K562 (cell line): Measurements from ENCODE around the gene HOOK1. TPM values are rescaled to one million over a fixed set of nuclear protein-coding genes. Genes with fewer than 3 reads are reported as not detected.

Source experiments
- ATAC-seq: fragments of 200-7000 bp; cut with Tn5 transposase; 3 replicates; pipeline ENCODE4 v1.9.1; 2020; ENCODE audit warnings: moderate library complexity
- BruUV-seq: library from RNA; stranded (reverse); fragments of 400-500 nt; replicated peaks from 2 replicates; lab custom pipeline; 2021; lab: Mats Ljungman, UMichigan
- CTCF ChIA-PET: fragments of 300-600 bp; formaldehyde crosslinking; extraction: SDS; loops from one replicate; lab custom pipeline; 2021; ENCODE audit warnings: low intra/inter-chr PET ratio; lab: Yijun Ruan, JAX
- POLR2A ChIA-PET: fragments of 300-600, 350-650 bp; sonication (Branson Sonifier 250); formaldehyde crosslinking; extraction: SDS; loops from one replicate; lab custom pipeline; 2021; ENCODE audit warnings: antibody characterized with exemption, inconsistent platforms; lab: Yijun Ruan, JAX
- DNase-seq, 4 experiments: peaks; one replicate each; pipeline versions ENCODE4 v3.0.0 to v3.0.0-alpha.2; 2011 to 2018; ENCODE audit warnings: low spot score in 3 of 4, mixed read lengths in 3 of 4; ENCODE audit errors: extremely low read depth in 1 of 4
- FAIRE-seq: peaks from 2 replicates; lab custom pipeline; 2011; peaks lifted over from hg19 to GRCh38; lab: Jason Lieb, UNC
- H2AFZ ChIP-seq: 2 replicates; pipeline ENCODE4 v1.6.0; 2011; ENCODE audit warnings: low read depth, low read length, control low read depth, inconsistent platforms
- H3K27ac ChIP-seq: fragments of 200-600 bp; 3 replicates; pipeline ENCODE4 v1.8.0; 2011; ENCODE audit warnings: low read depth, mild to moderate bottlenecking, control low read depth, inconsistent platforms, low read length, moderate library complexity, mixed read lengths; ENCODE audit errors: extremely low read depth
- H3K27me3 ChIP-seq, 2 experiments: fragments of 300-600 bp in 1 of 2; 2 replicates in 1 of 2; 3 replicates in 1 of 2; pipeline versions ENCODE4 v1.6.0 to v1.8.0; 2011; ENCODE audit warnings: inconsistent platforms in 2 of 2, low read length in 2 of 2, mild to moderate bottlenecking in 1 of 2, mixed read lengths in 1 of 2, moderate library complexity in 1 of 2; ENCODE audit not compliant: control insufficient read depth in 2 of 2, insufficient read depth in 2 of 2
- H3K36me3 ChIP-seq: fragments of 300-600 bp; 3 replicates; pipeline ENCODE4 v1.8.0; 2011; ENCODE audit warnings: mild to moderate bottlenecking, low read length, inconsistent platforms; ENCODE audit not compliant: control insufficient read depth, insufficient read depth
- H3K4me1 ChIP-seq, 2 experiments: fragments of 200-600 bp in 1 of 2; replicated peaks in 1 of 2; 2 replicates in 1 of 2; 3 replicates in 1 of 2; pipeline versions ENCODE4 v1.5.1 to v1.8.0; 2011; ENCODE audit warnings: inconsistent platforms in 2 of 2, low read length in 2 of 2, mild to moderate bottlenecking in 1 of 2, mixed read lengths in 1 of 2, moderate library complexity in 1 of 2; ENCODE audit not compliant: control insufficient read depth in 2 of 2, insufficient read depth in 2 of 2
- H3K4me2 ChIP-seq: 2 replicates; pipeline ENCODE4 v1.6.1; 2011; ENCODE audit warnings: low read length, control low read depth, inconsistent platforms, mixed read lengths; ENCODE audit not compliant: insufficient read depth
- H3K4me3 ChIP-seq: fragments of 200-600 bp; sonication (generic), shearing (Covaris generic); 2 replicates; pipeline ENCODE4 v1.5.1; 2016; ENCODE audit warnings: control low read depth, inconsistent platforms
- H3K79me2 ChIP-seq: fragments of 200-600 bp; 3 replicates; pipeline ENCODE4 v1.8.0; 2011; ENCODE audit warnings: low read length, inconsistent platforms; ENCODE audit not compliant: control insufficient read depth, insufficient read depth
- H3K9ac ChIP-seq, 2 experiments: 2 replicates each; pipeline versions ENCODE4 v1.6.0 to v1.6.1; 2011; ENCODE audit warnings: low read depth in 2 of 2, low read length in 2 of 2, control low read depth in 1 of 2, inconsistent platforms in 1 of 2, mild to moderate bottlenecking in 1 of 2, mixed read lengths in 1 of 2; ENCODE audit not compliant: insufficient read depth in 1 of 2
- H3K9me1 ChIP-seq: one replicate; pipeline ENCODE4 v1.6.0; 2011; ENCODE audit warnings: inconsistent platforms, mild to moderate bottlenecking, low read length, moderate library complexity; ENCODE audit not compliant: control insufficient read depth, insufficient read depth
- H3K9me3 ChIP-seq: replicated peaks from 2 replicates; pipeline ENCODE4 v1.5.1; 2011; ENCODE audit warnings: low read depth, low read length, inconsistent platforms; ENCODE audit not compliant: control insufficient read depth, insufficient read depth
- H4K20me1 ChIP-seq: replicated peaks from 2 replicates; pipeline ENCODE4 v1.6.1; 2011; ENCODE audit warnings: low read length, inconsistent platforms, mixed read lengths; ENCODE audit not compliant: control insufficient read depth, insufficient read depth
- BMI1 ChIP-seq: fragments of 150-350 bp; IDR thresholded peaks from 2 replicates; pipeline ENCODE4 v1.6.1; 2014; ENCODE audit warnings: low read length
- CHCHD3 ChIP-seq: fragments of 250-450 bp; sonication (Bioruptor Pico); IDR thresholded peaks from 2 replicates; pipeline ENCODE4 v2.1.2; 2022; ENCODE audit warnings: mild to moderate bottlenecking
- EWSR1 ChIP-seq: fragments of 450-650 bp; IDR thresholded peaks from 2 replicates; pipeline ENCODE4 v1.6.1; 2018; ENCODE audit warnings: borderline replicate concordance, mild to moderate bottlenecking, low read depth, moderate library complexity; ENCODE audit not compliant: partially characterized antibody
- RAD21 ChIP-seq, 2 experiments: fragments of 250-450 bp in 1 of 2; fragments of 450-650 bp in 1 of 2; sonication (Bioruptor Pico) in 1 of 2; formaldehyde crosslinking in 1 of 2; IDR thresholded peaks in 1 of 2; conservative IDR thresholded peaks in 1 of 2; 2 replicates each; pipeline versions ENCODE4 v1.4.0 to v1.8.0; 2020 to 2022; ENCODE audit warnings: mild to moderate bottlenecking in 2 of 2, moderate library complexity in 1 of 2
- RBM14 ChIP-seq: fragments of 200-400 bp; formaldehyde crosslinking; IDR thresholded peaks from 2 replicates; pipeline ENCODE4 v1.6.1; 2018; ENCODE audit warnings: low read depth, mild to moderate bottlenecking, low read length, moderate library complexity, borderline replicate concordance; ENCODE audit not compliant: insufficient read depth
- SMAD2 ChIP-seq: fragments of 150-350 bp; IDR thresholded peaks from 2 replicates; pipeline ENCODE4 v1.6.1; 2014; ENCODE audit warnings: low read depth, mild to moderate bottlenecking, low read length
- SMC3 ChIP-seq: conservative IDR thresholded peaks from 2 replicates; pipeline ENCODE4 v1.6.1; 2011; ENCODE audit warnings: low read depth, low read length, improper control_type of control experiment; ENCODE audit not compliant: insufficient read depth
- YBX1 ChIP-seq: fragments of 450-650 bp; IDR thresholded peaks from 2 replicates; pipeline ENCODE4 v1.7.1; 2016; ENCODE audit warnings: mild to moderate bottlenecking
- WGBS: fragments of 100-300 bp; shearing (Covaris generic); methylation state at CpG from one replicate; pipeline ENCODE4 v1.1.6; 2016; ENCODE audit warnings: low coverage, mixed read lengths; ENCODE audit not compliant: insufficient coverage; ENCODE audit errors: missing lambda C conversion rate; 5-methylcytosine and 5-hydroxymethylcytosine counted together
- in situ Hi-C: fragments of 300-500 bp; cut with MboI; formaldehyde crosslinking; loops from 4 replicates; pipeline ENCODE4 v1.15.0; 2018; ENCODE audit warnings: inconsistent platforms, mixed read lengths
- intact Hi-C: fragments of 100-400 bp; cut with micrococcal nuclease; formaldehyde crosslinking; loops from 2 replicates; pipeline ENCODE4 v1.14.2; 2022
- polyA plus RNA-seq, 8 experiments: library from polyadenylated mRNA; depleted of rRNA in 4 of 8; stranded (reverse) in 5 of 8; unstranded in 3 of 8; fragments of >200 nt; fragmentation: Nextera tagmentation in 2 of 8; fragmentation: Illumina TruSeq in 1 of 8; extraction: Ambion mirVana in 2 of 8; extraction: Trizol in 1 of 8; gene quantifications; 2 replicates each; pipeline versions ENCODE4 v1.2.1 to v1.2.3, GENCODE V29; 2011 to 2014; ENCODE audit warnings: inconsistent platforms in 1 of 8, missing spikeins in 1 of 8
- total RNA-seq, 7 experiments: library from RNA; depleted of rRNA in 6 of 7; stranded (reverse); fragments of >200 nt in 6 of 7; fragmentation: Illumina TruSeq in 2 of 7; extraction: Trizol in 2 of 7; gene quantifications; 2 replicates each; pipeline versions ENCODE4 v1.2.1 to v1.2.3, GENCODE V29; 2011 to 2021; ENCODE audit warnings: low replicate concordance in 1 of 7
- TF ChIP-seq, protein P1 (sequence below), 3 experiments: IDR thresholded peaks in 2 of 3; conservative IDR thresholded peaks in 1 of 3; 2 replicates each; pipeline ENCODE4 v1.5.1; 2011 to 2012; ENCODE audit warnings: low read length in 3 of 3, mild to moderate bottlenecking in 3 of 3, control low read depth in 2 of 3, improper control_type of control experiment in 1 of 3, inconsistent platforms in 1 of 3, low read depth in 1 of 3, mixed read lengths in 1 of 3, moderate library complexity in 1 of 3; ENCODE audit not compliant: insufficient read depth in 2 of 3
- TF ChIP-seq, protein P2 (sequence below): fragments of 250-450 bp; sonication (Bioruptor Pico); IDR thresholded peaks from 2 replicates; pipeline ENCODE4 v1.5.0; 2022; ENCODE audit warnings: mild to moderate bottlenecking

The HOOK1 gene
- total and polyA plus RNA-seq, 9 of the 15 experiments (the other 6 are each of a cell fraction or from before 2014, with no cell fraction given) = 0.11 to 0.18 TPM; not detected in 7

DNA sequence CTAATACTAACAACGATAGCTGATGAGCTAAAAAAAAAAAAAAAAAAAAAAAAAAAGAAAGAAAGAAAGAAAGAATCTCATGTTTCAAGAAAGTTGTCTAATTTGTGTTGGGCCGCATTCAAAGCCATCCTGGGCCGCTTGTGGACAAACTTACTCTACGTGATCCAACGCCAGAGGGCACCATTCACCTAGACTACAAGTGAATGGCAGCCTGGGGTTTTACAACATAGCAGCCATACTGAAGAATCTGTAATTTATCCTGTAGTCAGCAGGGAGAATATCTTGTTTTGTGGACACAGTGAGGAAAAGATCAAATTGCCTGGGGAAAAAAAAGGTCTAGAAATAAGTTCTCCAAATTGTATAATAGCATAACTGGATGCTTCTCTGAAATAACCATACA, 64.8 kb downstream of the HOOK1 start:
- in situ Hi-C loops = no loop called here
- Histone ChIP-seq H4K20me1 (no peaks in the 10 kb centered on the region), H3K4me1 (no peaks in the 10 kb centered on the region), H3K9me1 (no peaks in the 10 kb centered on the region), H3K36me3 (no peaks in the 10 kb centered on the region), H3K9me3 (no peaks in the 10 kb centered on the region; the same call in 1 of the 2 replicates), H3K9ac (no peak overlapping the region), H3K27me3 (no peaks in the 10 kb centered on the region), H3K79me2 (no peaks in the 10 kb centered on the region), H3K27ac (no peak overlapping the region), H2AFZ (no peak overlapping the region), H3K4me2 (no peak overlapping the region), H3K4me3 (no peak overlapping the region)
- intact Hi-C loops = loop anchor here (1.0 kb wide), 1 partner anchor 68 kb away; no protein-coding TSS in a partner anchor
- ATAC-seq (peak; percentile 90), FAIRE-seq (no peak), DNase-seq (peak; percentile 21 to 61 (median 30))
- ChIA-PET POLR2A (no interaction called here), CTCF (interaction anchor here (0.7 kb wide), 1 partner anchor 88 kb away, joined by 4 read pairs; no protein-coding TSS in a partner anchor)
- BruUV-seq = no TSS peak
- no peak for TF ChIP-seq EWSR1
- TF ChIP-seq SMC3 = peak; percentile 27; the same call in 1 of the 2 replicates
- no peak for TF ChIP-seq BMI1
- TF ChIP-seq, protein P1, sequence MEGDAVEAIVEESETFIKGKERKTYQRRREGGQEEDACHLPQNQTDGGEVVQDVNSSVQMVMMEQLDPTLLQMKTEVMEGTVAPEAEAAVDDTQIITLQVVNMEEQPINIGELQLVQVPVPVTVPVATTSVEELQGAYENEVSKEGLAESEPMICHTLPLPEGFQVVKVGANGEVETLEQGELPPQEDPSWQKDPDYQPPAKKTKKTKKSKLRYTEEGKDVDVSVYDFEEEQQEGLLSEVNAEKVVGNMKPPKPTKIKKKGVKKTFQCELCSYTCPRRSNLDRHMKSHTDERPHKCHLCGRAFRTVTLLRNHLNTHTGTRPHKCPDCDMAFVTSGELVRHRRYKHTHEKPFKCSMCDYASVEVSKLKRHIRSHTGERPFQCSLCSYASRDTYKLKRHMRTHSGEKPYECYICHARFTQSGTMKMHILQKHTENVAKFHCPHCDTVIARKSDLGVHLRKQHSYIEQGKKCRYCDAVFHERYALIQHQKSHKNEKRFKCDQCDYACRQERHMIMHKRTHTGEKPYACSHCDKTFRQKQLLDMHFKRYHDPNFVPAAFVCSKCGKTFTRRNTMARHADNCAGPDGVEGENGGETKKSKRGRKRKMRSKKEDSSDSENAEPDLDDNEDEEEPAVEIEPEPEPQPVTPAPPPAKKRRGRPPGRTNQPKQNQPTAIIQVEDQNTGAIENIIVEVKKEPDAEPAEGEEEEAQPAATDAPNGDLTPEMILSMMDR (IDR thresholded peaks at IDR 0.05 in 2 of 3, conservative IDR thresholded peaks at IDR 0.05 in 1 of 3; ENCODE audit: insufficient read depth in 2 of 3, low read depth in 1 of 3, low read length in 3 of 3) = peak; percentile 39 to 44 (median 44); a peak in 5 of 6 replicates
- no peak for TF ChIP-seq YBX1
- TF ChIP-seq, protein P2, sequence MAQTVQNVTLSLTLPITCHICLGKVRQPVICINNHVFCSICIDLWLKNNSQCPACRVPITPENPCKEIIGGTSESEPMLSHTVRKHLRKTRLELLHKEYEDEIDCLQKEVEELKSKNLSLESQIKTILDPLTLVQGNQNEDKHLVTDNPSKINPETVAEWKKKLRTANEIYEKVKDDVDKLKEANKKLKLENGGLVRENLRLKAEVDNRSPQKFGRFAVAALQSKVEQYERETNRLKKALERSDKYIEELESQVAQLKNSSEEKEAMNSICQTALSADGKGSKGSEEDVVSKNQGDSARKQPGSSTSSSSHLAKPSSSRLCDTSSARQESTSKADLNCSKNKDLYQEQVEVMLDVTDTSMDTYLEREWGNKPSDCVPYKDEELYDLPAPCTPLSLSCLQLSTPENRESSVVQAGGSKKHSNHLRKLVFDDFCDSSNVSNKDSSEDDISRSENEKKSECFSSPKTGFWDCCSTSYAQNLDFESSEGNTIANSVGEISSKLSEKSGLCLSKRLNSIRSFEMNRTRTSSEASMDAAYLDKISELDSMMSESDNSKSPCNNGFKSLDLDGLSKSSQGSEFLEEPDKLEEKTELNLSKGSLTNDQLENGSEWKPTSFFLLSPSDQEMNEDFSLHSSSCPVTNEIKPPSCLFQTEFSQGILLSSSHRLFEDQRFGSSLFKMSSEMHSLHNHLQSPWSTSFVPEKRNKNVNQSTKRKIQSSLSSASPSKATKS (CRISPR knock-in tag) = no peak
- no peak for TF ChIP-seq SMAD2
- TF ChIP-seq CHCHD3 (CRISPR knock-in tag) = no peak
- TF ChIP-seq RAD21 (CRISPR knock-in tag; conservative IDR thresholded peaks at IDR 0.05 in 1 of 2, IDR thresholded peaks at IDR 0.05 in 1 of 2) = peak in 1 of 2 experiments; percentile 59; a peak in 2 of 4 replicates
- no peak for TF ChIP-seq RBM14
- 6% methylated on average over 5 of the region's 5 CpGs for WGBS
